ENCODE measurements around the gene SOX18. TPM values are rescaled to one million over a fixed set of nuclear protein-coding genes. Genes with fewer than 3 reads are reported as not detected.

Gene SOX18
- total and polyA plus RNA-seq, 2 of the 13 experiments (the other 11 are each of a cell fraction or from before 2014, with no cell fraction given), result 1.6 to 1.9 TPM

DNA sequence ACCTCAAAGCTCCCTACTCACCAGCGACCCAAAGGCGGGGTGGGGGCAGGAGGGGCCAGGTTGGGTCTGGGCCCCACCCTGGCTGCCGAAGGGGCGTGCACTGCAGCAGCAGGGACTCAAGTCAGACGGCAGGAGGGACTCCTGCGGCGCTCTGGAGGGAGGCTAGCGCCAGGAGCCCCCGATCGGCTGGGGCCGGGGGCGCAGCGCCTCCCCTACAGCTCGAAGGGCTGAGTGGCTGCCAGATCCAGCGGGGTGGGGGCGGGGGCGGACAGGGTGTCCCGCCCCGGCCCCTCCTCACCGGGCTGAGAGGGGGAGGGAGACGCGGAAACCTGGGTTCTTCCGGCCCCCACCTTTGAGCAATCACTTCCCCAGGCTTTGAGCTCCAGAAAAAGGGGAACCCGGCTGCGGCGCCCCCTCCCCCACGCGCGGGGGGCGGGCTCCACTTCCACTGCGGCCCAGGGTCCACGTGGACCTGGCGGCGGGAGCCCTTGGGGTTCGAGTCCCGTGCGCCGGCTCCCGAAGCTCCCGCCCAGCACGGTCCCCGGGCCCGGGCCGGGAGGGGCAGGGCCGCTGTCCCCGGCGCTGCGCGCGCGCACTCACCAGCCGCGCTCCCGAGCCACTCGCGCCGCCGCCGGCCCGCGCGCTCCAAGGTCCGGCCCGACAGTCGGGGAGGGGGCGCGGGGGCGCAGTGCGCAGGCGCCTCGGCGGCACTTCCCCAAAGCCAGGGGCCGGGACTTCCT, 30.0 kb upstream of the SOX18 start, which contains the start of gene RGS19 (continued):
- TF ChIP-seq, protein P1, sequence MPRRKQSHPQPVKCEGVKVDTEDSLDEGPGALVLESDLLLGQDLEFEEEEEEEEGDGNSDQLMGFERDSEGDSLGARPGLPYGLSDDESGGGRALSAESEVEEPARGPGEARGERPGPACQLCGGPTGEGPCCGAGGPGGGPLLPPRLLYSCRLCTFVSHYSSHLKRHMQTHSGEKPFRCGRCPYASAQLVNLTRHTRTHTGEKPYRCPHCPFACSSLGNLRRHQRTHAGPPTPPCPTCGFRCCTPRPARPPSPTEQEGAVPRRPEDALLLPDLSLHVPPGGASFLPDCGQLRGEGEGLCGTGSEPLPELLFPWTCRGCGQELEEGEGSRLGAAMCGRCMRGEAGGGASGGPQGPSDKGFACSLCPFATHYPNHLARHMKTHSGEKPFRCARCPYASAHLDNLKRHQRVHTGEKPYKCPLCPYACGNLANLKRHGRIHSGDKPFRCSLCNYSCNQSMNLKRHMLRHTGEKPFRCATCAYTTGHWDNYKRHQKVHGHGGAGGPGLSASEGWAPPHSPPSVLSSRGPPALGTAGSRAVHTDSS (CRISPR knock-in tag; conservative IDR thresholded peaks at IDR 0.05), result no peak
- TF ChIP-seq TCF7L2 (IDR thresholded peaks at IDR 0.05; ENCODE audit: low read depth, low read length), result no peak
- peak; percentile 37 for TF ChIP-seq ASH2L (IDR thresholded peaks at IDR 0.05; ENCODE audit: insufficient read length, low read depth, low read length)
- TF ChIP-seq ZC3H13 (CRISPR knock-in tag; IDR thresholded peaks at IDR 0.05), result 0 out of 2 replicates have a peak, but pooled peaks have one; percentile 26
- TF ChIP-seq ZNF878 (CRISPR knock-in tag; IDR thresholded peaks at IDR 0.05), result no peak
- 0 out of 2 replicates have a peak, but pooled peaks have one; percentile 73 for TF ChIP-seq ZNF567 (CRISPR knock-in tag; IDR thresholded peaks at IDR 0.05; ENCODE audit: borderline replicate concordance)
- no peak for TF ChIP-seq ZNF101 (CRISPR knock-in tag; IDR thresholded peaks at IDR 0.05; ENCODE audit: borderline replicate concordance, low read depth)
- TF ChIP-seq FOSL1 (CRISPR knock-in tag; IDR thresholded peaks at IDR 0.05; ENCODE audit: borderline replicate concordance), result no peak
- TF ChIP-seq, protein P2, sequence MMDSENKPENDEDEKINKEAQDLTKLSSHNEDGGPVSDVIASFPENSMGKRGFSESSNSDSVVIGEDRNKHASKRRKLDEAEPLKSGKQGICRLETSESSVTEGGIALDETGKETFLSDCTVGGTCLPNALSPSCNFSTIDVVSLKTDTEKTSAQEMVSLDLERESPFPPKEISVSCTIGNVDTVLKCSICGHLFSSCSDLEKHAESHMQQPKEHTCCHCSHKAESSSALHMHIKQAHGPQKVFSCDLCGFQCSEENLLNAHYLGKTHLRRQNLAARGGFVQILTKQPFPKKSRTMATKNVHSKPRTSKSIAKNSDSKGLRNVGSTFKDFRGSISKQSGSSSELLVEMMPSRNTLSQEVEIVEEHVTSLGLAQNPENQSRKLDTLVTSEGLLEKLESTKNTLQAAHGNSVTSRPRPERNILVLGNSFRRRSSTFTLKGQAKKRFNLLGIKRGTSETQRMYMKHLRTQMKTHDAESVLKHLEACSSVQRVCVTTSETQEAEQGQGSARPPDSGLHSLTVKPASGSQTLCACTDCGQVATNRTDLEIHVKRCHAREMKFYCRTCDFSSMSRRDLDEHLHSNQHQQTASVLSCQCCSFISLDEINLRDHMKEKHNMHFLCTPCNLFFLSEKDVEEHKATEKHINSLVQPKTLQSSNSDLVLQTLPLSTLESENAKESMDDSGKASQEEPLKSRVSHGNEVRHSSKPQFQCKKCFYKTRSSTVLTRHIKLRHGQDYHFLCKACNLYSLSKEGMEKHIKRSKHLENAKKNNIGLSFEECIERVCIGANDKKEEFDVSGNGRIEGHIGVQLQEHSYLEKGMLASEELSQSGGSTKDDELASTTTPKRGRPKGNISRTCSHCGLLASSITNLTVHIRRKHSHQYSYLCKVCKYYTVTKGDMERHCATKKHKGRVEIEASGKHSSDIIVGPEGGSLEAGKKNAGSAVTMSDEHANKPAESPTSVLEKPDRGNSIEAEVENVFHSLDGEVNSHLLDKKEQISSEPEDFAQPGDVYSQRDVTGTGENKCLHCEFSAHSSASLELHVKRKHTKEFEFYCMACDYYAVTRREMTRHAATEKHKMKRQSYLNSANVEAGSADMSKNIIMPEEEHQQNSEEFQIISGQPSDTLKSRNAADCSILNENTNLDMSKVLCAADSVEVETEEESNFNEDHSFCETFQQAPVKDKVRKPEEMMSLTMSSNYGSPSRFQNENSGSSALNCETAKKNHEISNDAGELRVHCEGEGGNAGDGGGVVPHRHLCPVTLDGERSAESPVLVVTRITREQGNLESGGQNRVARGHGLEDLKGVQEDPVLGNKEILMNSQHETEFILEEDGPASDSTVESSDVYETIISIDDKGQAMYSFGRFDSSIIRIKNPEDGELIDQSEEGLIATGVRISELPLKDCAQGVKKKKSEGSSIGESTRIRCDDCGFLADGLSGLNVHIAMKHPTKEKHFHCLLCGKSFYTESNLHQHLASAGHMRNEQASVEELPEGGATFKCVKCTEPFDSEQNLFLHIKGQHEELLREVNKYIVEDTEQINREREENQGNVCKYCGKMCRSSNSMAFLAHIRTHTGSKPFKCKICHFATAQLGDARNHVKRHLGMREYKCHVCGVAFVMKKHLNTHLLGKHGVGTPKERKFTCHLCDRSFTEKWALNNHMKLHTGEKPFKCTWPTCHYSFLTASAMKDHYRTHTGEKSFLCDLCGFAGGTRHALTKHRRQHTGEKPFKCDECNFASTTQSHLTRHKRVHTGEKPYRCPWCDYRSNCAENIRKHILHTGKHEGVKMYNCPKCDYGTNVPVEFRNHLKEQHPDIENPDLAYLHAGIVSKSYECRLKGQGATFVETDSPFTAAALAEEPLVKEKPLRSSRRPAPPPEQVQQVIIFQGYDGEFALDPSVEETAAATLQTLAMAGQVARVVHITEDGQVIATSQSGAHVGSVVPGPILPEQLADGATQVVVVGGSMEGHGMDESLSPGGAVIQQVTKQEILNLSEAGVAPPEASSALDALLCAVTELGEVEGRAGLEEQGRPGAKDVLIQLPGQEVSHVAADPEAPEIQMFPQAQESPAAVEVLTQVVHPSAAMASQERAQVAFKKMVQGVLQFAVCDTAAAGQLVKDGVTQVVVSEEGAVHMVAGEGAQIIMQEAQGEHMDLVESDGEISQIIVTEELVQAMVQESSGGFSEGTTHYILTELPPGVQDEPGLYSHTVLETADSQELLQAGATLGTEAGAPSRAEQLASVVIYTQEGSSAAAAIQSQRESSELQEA (CRISPR knock-in tag; IDR thresholded peaks at IDR 0.05; ENCODE audit: not compliant biosample characterization), result no peak
- no peak for TF ChIP-seq PLRG1 (conservative IDR thresholded peaks at IDR 0.05)
- TF ChIP-seq RBFOX2 (IDR thresholded peaks at IDR 0.05; ENCODE audit: low read depth, low read length), result peak; percentile 64
- TF ChIP-seq SP4 (CRISPR knock-in tag; IDR thresholded peaks at IDR 0.05), result peak; percentile 64
- 0 out of 2 replicates have a peak, but pooled peaks have one; percentile 15 for TF ChIP-seq ZFP90 (CRISPR knock-in tag; IDR thresholded peaks at IDR 0.05; ENCODE audit: borderline replicate concordance)
- TF ChIP-seq ZFX (CRISPR knock-in tag; IDR thresholded peaks at IDR 0.05; ENCODE audit: low read depth), result peak; percentile 48; the same call in 1 of the 2 replicates
- TF ChIP-seq, protein P3, sequence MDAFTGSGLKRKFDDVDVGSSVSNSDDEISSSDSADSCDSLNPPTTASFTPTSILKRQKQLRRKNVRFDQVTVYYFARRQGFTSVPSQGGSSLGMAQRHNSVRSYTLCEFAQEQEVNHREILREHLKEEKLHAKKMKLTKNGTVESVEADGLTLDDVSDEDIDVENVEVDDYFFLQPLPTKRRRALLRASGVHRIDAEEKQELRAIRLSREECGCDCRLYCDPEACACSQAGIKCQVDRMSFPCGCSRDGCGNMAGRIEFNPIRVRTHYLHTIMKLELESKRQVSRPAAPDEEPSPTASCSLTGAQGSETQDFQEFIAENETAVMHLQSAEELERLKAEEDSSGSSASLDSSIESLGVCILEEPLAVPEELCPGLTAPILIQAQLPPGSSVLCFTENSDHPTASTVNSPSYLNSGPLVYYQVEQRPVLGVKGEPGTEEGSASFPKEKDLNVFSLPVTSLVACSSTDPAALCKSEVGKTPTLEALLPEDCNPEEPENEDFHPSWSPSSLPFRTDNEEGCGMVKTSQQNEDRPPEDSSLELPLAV (CRISPR knock-in tag; conservative IDR thresholded peaks at IDR 0.05; ENCODE audit: low read depth), result no peak
- TF ChIP-seq, protein P4, sequence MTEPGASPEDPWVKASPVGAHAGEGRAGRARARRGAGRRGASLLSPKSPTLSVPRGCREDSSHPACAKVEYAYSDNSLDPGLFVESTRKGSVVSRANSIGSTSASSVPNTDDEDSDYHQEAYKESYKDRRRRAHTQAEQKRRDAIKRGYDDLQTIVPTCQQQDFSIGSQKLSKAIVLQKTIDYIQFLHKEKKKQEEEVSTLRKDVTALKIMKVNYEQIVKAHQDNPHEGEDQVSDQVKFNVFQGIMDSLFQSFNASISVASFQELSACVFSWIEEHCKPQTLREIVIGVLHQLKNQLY (CRISPR knock-in tag; IDR thresholded peaks at IDR 0.05), result no peak
- TF ChIP-seq NRL (CRISPR knock-in tag; IDR thresholded peaks at IDR 0.05; ENCODE audit: borderline replicate concordance), result no peak

All from HepG2 (cell line).